ENCODE results near the gene ACOT13. TPM values are rescaled to one million over a fixed set of nuclear protein-coding genes. Genes with fewer than 3 reads are reported as not detected.

Gene ACOT13
- total and polyA plus RNA-seq, 2 of the 8 experiments (the other 6 are each of a cell fraction or from before 2014, with no cell fraction given), result 27.6 to 40.6 TPM

GRCh38 chr6:24692848-24693592, 26.1 kb downstream of the ACOT13 start:
- no peak for FAIRE-seq
- CTCF ChIA-PET (ENCODE audit: partially characterized antibody), result interaction anchor here (1.4 to 3.7 kb wide), 4 partner anchors 27 to 168 kb away, joined by 5 to 23 read pairs (median 8); partner anchors contain the start of genes ACOT13 and TDP2
- TF ChIP-seq POU5F1 (IDR thresholded peaks at IDR 0.05; ENCODE audit: low read depth, low read length), result no peak
- no peak for TF ChIP-seq CBX8 (IDR thresholded peaks at IDR 0.05; ENCODE audit: borderline replicate concordance, low read depth, low read length)
- TF ChIP-seq SIN3A (conservative IDR thresholded peaks at IDR 0.05 in 1 of 2, IDR thresholded peaks at IDR 0.05 in 1 of 2; ENCODE audit: low read depth in 1 of 2, low read length in 2 of 2), result no peak
- no peak for TF ChIP-seq CREB1 (IDR thresholded peaks at IDR 0.05)
- no peak for TF ChIP-seq RXRA (IDR thresholded peaks at IDR 0.05; ENCODE audit: insufficient read depth, low read depth, low read length)
- TF ChIP-seq TAF1 (IDR thresholded peaks at IDR 0.05; ENCODE audit: low read depth, low read length), result no peak
- no peak for TF ChIP-seq SUZ12 (IDR thresholded peaks at IDR 0.05; ENCODE audit: low read length)
- TF ChIP-seq SP4 (IDR thresholded peaks at IDR 0.05; ENCODE audit: low read length), result no peak
- no peak for TF ChIP-seq BRCA1 (IDR thresholded peaks at IDR 0.05; ENCODE audit: low read depth, low read length)
- TF ChIP-seq SRF (IDR thresholded peaks at IDR 0.05; ENCODE audit: low read depth, low read length), result no peak
- TF ChIP-seq EZH2 (IDR thresholded peaks at IDR 0.05; ENCODE audit: low read depth, low read length, severe bottlenecking), result no peak

More at GRCh38 chr6:24692848-24693592, 26.1 kb downstream of the ACOT13 start:
- H3K18ac ChIP-seq (ENCODE audit: extremely low read depth, low read length), result no peak overlapping the region
- H3K79me1 ChIP-seq (ENCODE audit: low read depth, low read length), result no peaks in the 10 kb centered on the region
- H4K8ac ChIP-seq (ENCODE audit: extremely low read depth, insufficient read depth, low read length), result no peak overlapping the region
- no peak overlapping the region for H3K4me3 ChIP-seq (ENCODE audit: extremely low read depth in 1 of 4, insufficient read depth in 2 of 4, low read depth in 3 of 4, low read length in 4 of 4)
- no peak overlapping the region for H2BK5ac ChIP-seq (ENCODE audit: low read depth, low read length)
- no peaks in the 10 kb centered on the region for H3K9me3 ChIP-seq (ENCODE audit: insufficient read depth in 2 of 2, low read depth in 1 of 2, low read length in 1 of 2)
- H3K14ac ChIP-seq (ENCODE audit: insufficient read length), result no peak overlapping the region
- no peak overlapping the region for H2BK20ac ChIP-seq (ENCODE audit: low read length)
- H3K36me3 ChIP-seq (ENCODE audit: control insufficient read depth in 2 of 4, insufficient read depth in 4 of 4, low read length in 3 of 4), result peaks cover 0 to 3% (median under 1%) of the 10 kb centered on the region in 4 experiments; a peak in 2 of 8 replicates
- no peak overlapping the region for H2BK15ac ChIP-seq (ENCODE audit: low read length)
- no peak overlapping the region for H2AFZ ChIP-seq (ENCODE audit: low read length)
- H2BK12ac ChIP-seq (ENCODE audit: low read depth, low read length), result no peak overlapping the region
- POLR2A ChIA-PET (ENCODE audit: partially characterized antibody), result interaction anchor here (0.6 to 2.5 kb wide), 4 partner anchors 9 to 113 kb away, joined by 3 to 10 read pairs (median 4); no protein-coding TSS in a partner anchor
- H2AK5ac ChIP-seq (ENCODE audit: low read depth, low read length), result no peak overlapping the region
- no peaks in the 10 kb centered on the region for H3K23me2 ChIP-seq (ENCODE audit: low read depth, low read length)
- no peak overlapping the region for H3K4ac ChIP-seq (replicated peaks; ENCODE audit: insufficient read length, low read depth, low read length)
- H3K27me3 ChIP-seq (replicated peaks in 1 of 4; ENCODE audit: control insufficient read depth in 3 of 4, extremely low read depth in 1 of 4, insufficient read depth in 3 of 4, low read length in 3 of 4), result no peaks in the 10 kb centered on the region
- H4K5ac ChIP-seq (ENCODE audit: insufficient read length, low read depth, low read length), result no peak overlapping the region
- H2BK120ac ChIP-seq (replicated peaks; ENCODE audit: low read depth, low read length), result no peak overlapping the region
- WGBS, 2 experiments (ENCODE audit: extremely low coverage in 1 of 2, insufficient coverage in 1 of 2, insufficient read length in 1 of 2, insufficient replicate concordance in 2 of 2, low coverage in 1 of 2, low lambda C conversion rate in 2 of 2, missing lambda C conversion rate in 1 of 2), result 82% methylated on average over 2 of the region's 2 CpGs; no CpG with 5 or more reads in 1 of the 2 experiments
- H4K20me1 ChIP-seq (replicated peaks in 1 of 2; ENCODE audit: control insufficient read depth in 1 of 2, insufficient read depth in 2 of 2, low read length in 2 of 2), result no peaks in the 10 kb centered on the region
- DNase-seq (ENCODE audit: low read depth in 1 of 2, low spot score in 2 of 2), result no peak
- H3K27ac ChIP-seq (ENCODE audit: low read depth, low read length), result no peak overlapping the region
- no peak overlapping the region for H4K91ac ChIP-seq (replicated peaks; ENCODE audit: insufficient read length, low read length)
- no peak overlapping the region for H3K4me2 ChIP-seq (ENCODE audit: insufficient read depth in 1 of 2, low read depth in 2 of 2, low read length in 2 of 2)
- H3K4me1 ChIP-seq (replicated peaks in 1 of 4; ENCODE audit: control insufficient read depth in 3 of 4, insufficient read depth in 4 of 4, low read length in 3 of 4), result no peaks in the 10 kb centered on the region
- H3K23ac ChIP-seq (ENCODE audit: insufficient read length), result no peak overlapping the region
- H3K9ac ChIP-seq (replicated peaks in 1 of 4; ENCODE audit: extremely low read depth in 1 of 4, low read depth in 3 of 4, low read length in 3 of 4), result no peak overlapping the region
- no peaks in the 10 kb centered on the region for H3K79me2 ChIP-seq (ENCODE audit: control insufficient read depth in 1 of 2, insufficient read depth in 2 of 2, low read length in 2 of 2)
- no peak overlapping the region for H3K56ac ChIP-seq (replicated peaks; ENCODE audit: insufficient read length, low read depth, low read length)
